HepG2 (cell line): ENCODE measurements around the gene PTPRF. TPM values are rescaled to one million over a fixed set of nuclear protein-coding genes. Genes with fewer than 3 reads are reported as not detected.

ENCODE experiments used
- BCL3 ChIP-seq: sonication (generic); formaldehyde crosslinking; IDR thresholded peaks from 2 replicates; pipeline ENCODE4 v1.5.1; 2020; ENCODE audit warnings: mild to moderate bottlenecking, missing genetic modification reagents, moderate library complexity
- DRAP1 ChIP-seq: IDR thresholded peaks from 2 replicates; pipeline ENCODE4 v1.6.1; 2016; ENCODE audit warnings: missing genetic modification reagents, missing compliant biosample characterization
- HES4 ChIP-seq: sonication (generic); formaldehyde crosslinking; IDR thresholded peaks from 2 replicates; pipeline ENCODE4 v1.9.0; 2021; ENCODE audit warnings: mild to moderate bottlenecking, missing genetic modification reagents, borderline replicate concordance
- KAT2B ChIP-seq: fragments of 150-350 bp; IDR thresholded peaks from 2 replicates; pipeline ENCODE4 v1.6.1; 2014; ENCODE audit warnings: low read depth, low read length, borderline replicate concordance
- MED8 ChIP-seq: sonication (generic); formaldehyde crosslinking; IDR thresholded peaks from 2 replicates; pipeline ENCODE4 v1.8.1; 2023; ENCODE audit warnings: mild to moderate bottlenecking, missing genetic modification reagents; ENCODE audit not compliant: insufficient replicate concordance
- RARA ChIP-seq: IDR thresholded peaks from 2 replicates; pipeline ENCODE4 v1.6.1; 2016; ENCODE audit warnings: missing genetic modification reagents, missing compliant biosample characterization
- RBM22 ChIP-seq: fragments of 200-400 bp; formaldehyde crosslinking; optimal IDR thresholded peaks from 2 replicates; pipeline ENCODE3; 2017; ENCODE audit warnings: mild to moderate bottlenecking, low read length, moderate library complexity
- RFX3 ChIP-seq: IDR thresholded peaks from 2 replicates; pipeline ENCODE4 v1.6.1; 2016; ENCODE audit warnings: missing biosample characterization, missing genetic modification reagents
- SATB2 ChIP-seq: sonication (generic); formaldehyde crosslinking; IDR thresholded peaks from 2 replicates; pipeline ENCODE4 v1.5.0; 2020; ENCODE audit warnings: missing genetic modification reagents
- SOX13 ChIP-seq, 3 experiments: fragments of 450-650 bp in 1 of 3; sonication (generic) in 1 of 3; formaldehyde crosslinking in 1 of 3; IDR thresholded peaks in 2 of 3; conservative IDR thresholded peaks in 1 of 3; 2 replicates each; pipeline versions ENCODE4 v1.5.0 to v1.6.1; 2016 to 2020; ENCODE audit warnings: antibody characterized with exemption in 1 of 3, mild to moderate bottlenecking in 1 of 3, missing compliant biosample characterization in 1 of 3, missing genetic modification reagents in 1 of 3, moderate library complexity in 1 of 3
- SP1 ChIP-seq, 2 experiments: fragments of 450-650 bp in 1 of 2; sonication (generic) in 1 of 2; formaldehyde crosslinking in 1 of 2; IDR thresholded peaks; 2 replicates each; pipeline versions ENCODE4 v1.4.0 to v1.6.1; 2016 to 2020; ENCODE audit warnings: missing genetic modification reagents in 1 of 2
- STAG1 ChIP-seq: sonication (generic); formaldehyde crosslinking; IDR thresholded peaks from 2 replicates; pipeline ENCODE4 v1.4.0; 2020; ENCODE audit warnings: missing genetic modification reagents
- TAF1 ChIP-seq: sonication (generic); formaldehyde crosslinking; IDR thresholded peaks from 2 replicates; pipeline ENCODE4 v1.4.0; 2020; ENCODE audit warnings: missing genetic modification reagents
- TBX2 ChIP-seq: sonication (generic); formaldehyde crosslinking; IDR thresholded peaks from 2 replicates; pipeline ENCODE4 v1.5.0; 2020; ENCODE audit warnings: missing genetic modification reagents, mild to moderate bottlenecking, borderline replicate concordance
- TMF1 ChIP-seq: sonication (generic); formaldehyde crosslinking; IDR thresholded peaks from 2 replicates; pipeline ENCODE4 v1.8.1; 2022; ENCODE audit warnings: low read depth, missing genetic modification reagents
- WIZ ChIP-seq: sonication (generic); formaldehyde crosslinking; IDR thresholded peaks from 2 replicates; pipeline ENCODE4 v1.5.1; 2020; ENCODE audit warnings: mild to moderate bottlenecking, missing genetic modification reagents
- ZBTB10 ChIP-seq: sonication (generic); formaldehyde crosslinking; IDR thresholded peaks from 2 replicates; pipeline ENCODE4 v1.4.0; 2020; ENCODE audit warnings: missing genetic modification reagents, borderline replicate concordance
- ZFP1 ChIP-seq: IDR thresholded peaks from 2 replicates; pipeline ENCODE4 v1.6.1; 2016
- ZNF563 ChIP-seq: sonication (generic); formaldehyde crosslinking; IDR thresholded peaks from 2 replicates; pipeline ENCODE4 v1.8.0; 2022; ENCODE audit warnings: mild to moderate bottlenecking, moderate library complexity, missing genetic modification reagents
- ZNF687 ChIP-seq: sonication (generic); formaldehyde crosslinking; IDR thresholded peaks from 2 replicates; pipeline ENCODE4 v1.5.1; 2020; ENCODE audit warnings: mild to moderate bottlenecking, missing genetic modification reagents, moderate library complexity
- polyA plus RNA-seq, 8 experiments: library from polyadenylated mRNA; depleted of rRNA in 3 of 8; stranded (reverse) in 7 of 8; unstranded in 1 of 8; fragments of >200 nt; fragmentation: Illumina TruSeq in 4 of 8; extraction: Trizol in 4 of 8; gene quantifications; 2 replicates each; pipeline versions ENCODE4 v1.2.1 to v1.2.3, GENCODE V29; 2011 to 2016; ENCODE audit warnings: low read depth in 4 of 8, missing spikeins in 1 of 8, mixed read lengths in 1 of 8; ENCODE audit not compliant: insufficient read depth in 1 of 8
- total RNA-seq, 5 experiments: library from RNA; depleted of rRNA; stranded (reverse); fragments of >200 nt; fragmentation: Illumina TruSeq; extraction: Trizol; gene quantifications; 2 replicates each; pipeline ENCODE4 v1.2.3, GENCODE V29; 2016; ENCODE audit warnings: low read depth in 1 of 5

The PTPRF gene
- total and polyA plus RNA-seq, 2 of the 13 experiments (the other 11 are each of a cell fraction or from before 2014, with no cell fraction given), result 55.9 to 167 TPM

GRCh38 chr1:43530483-43531106, at the start of gene PTPRF (continued):
- TF ChIP-seq KAT2B (no peak), ZNF687 (peak; percentile 74), WIZ (no peak), ZBTB10 (peak; percentile 87; the same call in 1 of the 2 replicates), DRAP1 (CRISPR knock-in tag) (no peak), STAG1 (CRISPR knock-in tag) (no peak), SOX13 (IDR thresholded peaks at IDR 0.05) (no peak), SOX13 (CRISPR knock-in tag; conservative IDR thresholded peaks at IDR 0.05 in 1 of 2, IDR thresholded peaks at IDR 0.05 in 1 of 2) (no peak), SATB2 (CRISPR knock-in tag) (no peak), HES4 (0 out of 2 replicates have a peak, but pooled peaks have one; percentile 47), TBX2 (CRISPR knock-in tag) (no peak), TMF1 (CRISPR knock-in tag) (no peak), RBM22 (no peak), ZNF563 (CRISPR knock-in tag) (0 out of 2 replicates have a peak, but pooled peaks have one; percentile 28), BCL3 (CRISPR knock-in tag) (0 out of 2 replicates have a peak, but pooled peaks have one; percentile 47), ZFP1 (CRISPR knock-in tag) (no peak), MED8 (CRISPR knock-in tag) (no peak), RFX3 (CRISPR knock-in tag) (no peak), TAF1 (CRISPR knock-in tag) (peak; percentile 50; the same call in 1 of the 2 replicates), RARA (no peak), SP1 (IDR thresholded peaks at IDR 0.05) (no peak), SP1 (CRISPR knock-in tag; IDR thresholded peaks at IDR 0.05) (no peak)
